ENCODE data around the gene MCHR1.
"Not testable (repeated sequence)": the region's sequence is repeated elsewhere in the genome, so short reads cannot be mapped to it uniquely, and the experiment has no call there.

The MCHR1 gene

DNA sequence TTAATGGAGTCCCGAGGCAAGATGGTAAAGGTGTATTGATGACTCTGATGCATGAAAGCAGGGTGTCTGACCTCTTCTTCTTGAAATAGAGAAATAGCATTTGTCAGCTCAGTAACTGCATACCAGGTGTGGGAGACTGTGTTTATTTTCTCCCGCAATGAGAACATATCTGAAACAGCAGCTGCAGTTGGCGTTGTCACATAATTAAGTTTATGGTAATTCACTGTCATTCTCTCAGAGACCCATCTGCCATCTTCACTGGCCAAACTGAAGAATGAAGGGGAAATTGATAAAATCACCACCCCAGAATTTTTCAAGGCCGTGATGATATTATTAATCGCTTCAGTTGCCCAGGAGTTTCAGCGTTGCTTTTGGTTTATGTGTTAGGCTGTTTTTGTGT lies 20.1 kb upstream of the MCHR1 start:
- no peak for DNase-seq

DNA sequence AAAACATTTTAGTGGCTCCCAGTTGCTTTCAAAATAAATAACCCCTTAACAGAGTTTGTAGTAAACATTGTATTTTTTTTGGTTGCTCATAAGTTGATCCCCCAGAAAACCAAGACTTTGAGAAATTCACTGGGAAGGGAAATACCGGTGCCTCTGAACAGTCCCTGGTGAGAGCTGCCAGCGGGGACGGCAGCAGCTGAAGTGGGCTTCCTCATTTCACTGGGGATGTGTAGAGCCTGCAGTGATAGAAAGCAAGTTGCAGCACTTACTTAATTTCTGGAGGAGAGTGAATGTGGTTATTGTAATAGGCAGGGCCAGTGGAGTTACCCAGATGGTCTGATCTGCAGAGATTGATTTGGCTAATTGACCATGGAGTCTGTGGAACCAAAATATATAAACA lies 18.6 kb upstream of the MCHR1 start:
- DNase-seq: no peak

DNA sequence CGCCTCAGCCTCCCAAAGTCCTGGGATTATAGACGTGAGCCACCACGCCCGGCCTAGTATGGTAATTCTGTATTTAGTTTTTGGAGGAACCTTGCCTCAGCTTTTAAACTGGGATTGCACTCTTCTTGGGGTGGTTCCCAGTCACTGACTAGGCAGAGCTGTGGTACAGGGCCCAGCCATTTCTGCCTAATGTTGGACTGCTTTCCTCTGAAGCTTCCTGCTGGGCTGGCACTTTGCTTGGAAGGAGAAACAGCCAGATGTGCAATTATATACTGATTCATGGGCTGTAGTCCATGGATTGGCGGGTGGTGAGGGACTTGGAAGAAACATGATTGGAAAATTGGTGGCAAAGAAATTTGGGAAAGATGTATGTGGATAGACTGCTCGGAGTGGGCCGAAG lies 17.6 kb upstream of the MCHR1 start:
- DNase-seq: no peak

DNA sequence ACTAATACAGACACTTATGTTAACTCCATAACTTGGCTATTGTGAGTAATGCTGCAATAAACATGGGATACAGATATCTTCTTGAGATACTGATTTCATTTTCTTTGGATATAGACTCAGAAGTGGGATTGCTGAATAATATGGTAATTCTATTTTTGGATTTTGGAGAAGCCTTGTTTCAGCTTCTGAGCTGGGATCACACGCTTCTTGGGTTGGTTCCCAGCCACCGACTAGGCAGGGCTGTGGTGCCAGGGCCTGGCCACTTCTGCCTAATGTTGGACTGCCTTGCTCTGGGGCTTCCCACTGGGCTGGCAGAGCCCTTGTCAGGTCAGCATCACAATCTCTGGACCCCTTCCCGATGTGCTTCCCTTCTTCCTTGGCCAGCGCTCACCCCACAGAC lies 14.0 kb upstream of the MCHR1 start:
- DNase-seq: no peak

DNA sequence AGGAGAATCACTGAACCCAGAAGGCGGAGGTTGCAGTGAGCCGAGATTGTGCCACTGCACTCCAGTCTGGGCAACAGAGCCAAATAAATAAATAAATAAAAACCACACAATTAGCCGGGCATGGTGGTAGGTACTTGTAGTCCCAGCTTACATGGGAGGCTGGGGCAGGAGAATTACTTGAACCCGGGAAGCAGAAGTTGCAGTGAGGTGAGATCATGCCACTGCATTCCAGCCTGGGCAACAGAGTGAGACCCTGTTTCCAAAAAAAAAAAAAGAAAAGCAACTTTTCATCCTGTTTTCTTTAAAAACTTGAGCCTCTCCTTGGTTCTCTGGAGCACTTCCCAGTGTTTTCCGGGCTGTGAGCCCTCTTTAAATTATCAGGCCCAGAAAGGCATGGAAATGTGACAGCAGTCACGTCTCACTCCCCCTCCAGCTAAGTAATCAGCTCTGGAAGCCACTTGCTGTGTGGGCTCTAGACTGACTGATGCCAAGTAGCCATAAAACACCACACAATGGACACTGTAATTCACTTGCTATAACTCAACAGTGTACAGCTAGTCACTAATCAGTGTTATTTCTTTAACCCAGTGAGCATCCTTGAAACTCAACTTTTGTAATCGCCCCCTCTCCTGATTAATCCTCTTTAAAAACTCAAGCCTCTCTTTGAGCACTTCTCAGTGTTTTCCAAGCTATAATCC lies 13.0 kb upstream of the MCHR1 start:
- DNase-seq: no peak

DNA sequence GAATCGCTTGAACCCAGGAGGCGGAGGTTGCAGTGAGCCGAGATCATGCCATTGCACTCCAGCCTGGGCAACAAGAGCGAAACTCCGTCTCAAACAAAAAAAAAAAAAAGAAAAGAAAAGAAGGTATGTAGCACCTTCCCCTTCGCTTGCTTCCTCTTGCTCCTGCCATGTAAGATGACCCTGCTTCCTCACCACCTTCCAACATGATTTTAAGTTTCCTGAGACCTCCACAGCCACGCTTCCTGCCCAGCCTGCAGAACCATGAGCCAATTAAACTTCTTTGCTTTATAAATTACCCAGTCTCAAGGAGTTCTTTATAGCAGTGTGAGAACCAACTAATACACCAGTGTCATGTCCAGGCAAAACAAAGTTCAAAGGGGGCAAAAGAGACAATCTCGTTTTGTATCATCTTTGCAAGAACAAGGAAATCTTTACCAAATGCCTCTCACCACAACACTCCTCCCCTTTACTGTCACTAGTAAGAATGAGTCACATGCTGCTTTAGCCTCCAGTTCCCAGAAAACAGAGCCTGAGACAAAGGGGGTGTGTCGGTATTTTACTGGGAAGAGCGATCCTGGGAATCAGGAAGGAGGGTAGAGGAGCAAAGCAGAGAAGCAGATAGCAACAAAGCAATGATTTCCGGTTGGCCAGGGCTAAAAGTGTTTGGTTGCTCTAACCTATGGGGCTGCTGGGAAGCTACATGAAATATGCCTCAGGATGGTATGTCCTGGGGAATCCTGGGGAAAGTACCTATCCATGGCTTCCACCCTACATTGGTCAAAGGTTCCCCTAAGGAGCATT lies 10.5 kb upstream of the MCHR1 start:
- DNase-seq: peak; percentile 9

DNA sequence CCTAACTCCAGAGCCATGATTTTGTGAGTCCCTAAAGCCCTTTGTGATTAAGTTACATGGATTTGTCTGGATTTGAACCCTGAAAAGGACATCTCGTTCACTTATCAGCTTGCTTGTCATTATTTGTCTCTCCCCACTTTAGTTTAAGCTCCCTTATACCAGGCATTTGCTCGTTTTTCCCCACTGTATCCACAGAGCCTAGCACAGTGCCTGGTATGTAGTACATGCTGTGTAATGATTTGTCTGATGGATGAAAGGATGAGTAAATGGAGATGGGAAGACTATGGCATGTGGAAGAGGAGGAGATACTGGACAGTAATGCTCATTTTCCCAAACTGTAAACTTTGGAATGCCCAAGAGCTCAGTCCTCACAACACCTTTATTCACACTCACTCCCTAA lies 9.2 kb upstream of the MCHR1 start:
- DNase-seq: no peak

DNA sequence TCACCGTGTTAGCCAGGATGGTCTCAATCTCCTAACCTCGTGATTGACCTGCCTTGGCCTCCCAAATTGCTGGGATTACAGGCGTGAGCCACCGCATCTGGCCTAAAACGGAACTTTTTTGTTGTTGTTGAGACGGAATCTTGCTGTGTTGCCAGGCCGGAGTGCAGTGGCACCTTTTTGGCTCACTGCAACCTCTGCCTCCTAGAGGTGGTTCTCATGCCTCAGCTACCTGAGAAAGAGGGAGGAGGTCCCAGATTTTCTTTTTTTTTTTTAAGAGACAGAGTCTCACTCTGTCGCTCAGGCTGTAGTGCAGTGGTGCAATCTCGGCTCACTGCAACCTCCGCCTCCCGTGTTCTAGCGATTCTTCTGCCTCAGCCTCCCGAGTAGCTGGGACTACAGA lies 7.9 kb upstream of the MCHR1 start:
- no peak for DNase-seq

DNA sequence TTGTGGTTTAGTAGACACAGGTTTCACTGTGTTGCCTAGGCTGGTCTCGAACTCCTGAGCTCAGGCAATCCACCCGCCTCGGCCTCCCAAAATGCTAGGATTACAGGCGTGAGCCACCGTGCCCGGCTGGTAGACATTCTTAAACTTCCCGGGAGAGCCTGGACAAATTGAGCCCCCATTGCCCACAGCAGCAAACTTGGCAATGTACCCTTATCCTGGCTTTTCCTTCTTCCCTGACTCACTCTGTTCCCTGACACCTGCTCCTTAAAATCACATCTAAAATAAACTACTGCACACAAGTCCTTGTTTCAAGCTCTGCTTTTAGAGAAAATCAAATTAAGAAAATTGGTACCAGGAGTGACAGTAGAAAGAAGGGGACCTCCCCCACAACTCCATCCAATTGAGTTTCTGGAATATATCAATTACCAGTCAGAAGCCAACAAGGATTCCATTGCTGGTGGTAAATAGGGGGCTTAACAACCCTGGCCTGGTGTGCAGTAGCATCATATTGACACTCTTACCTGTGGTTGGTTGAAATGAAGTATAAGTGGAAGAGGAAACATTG lies 7.4 kb upstream of the MCHR1 start:
- no peak for DNase-seq

DNA sequence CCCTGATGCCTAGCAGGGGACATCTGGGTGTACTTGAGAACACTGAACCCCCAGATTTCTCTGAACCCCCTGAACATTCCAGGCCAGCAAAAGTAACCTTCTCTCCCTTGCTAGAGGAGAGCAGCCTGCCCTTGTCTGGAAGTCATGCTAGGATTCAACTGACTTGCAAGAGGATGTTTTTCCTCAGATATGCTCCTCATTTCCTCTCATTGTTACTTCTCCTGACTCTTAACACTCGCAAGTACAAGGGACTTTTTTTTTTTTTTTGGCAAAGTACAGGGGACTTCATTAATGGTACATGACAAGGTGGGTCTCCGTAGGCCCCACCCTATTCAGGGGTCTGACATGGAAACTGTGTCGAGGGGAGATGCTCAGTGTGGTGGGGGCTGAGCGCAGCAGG lies 6.3 kb upstream of the MCHR1 start:
- DNase-seq: no peak

DNA sequence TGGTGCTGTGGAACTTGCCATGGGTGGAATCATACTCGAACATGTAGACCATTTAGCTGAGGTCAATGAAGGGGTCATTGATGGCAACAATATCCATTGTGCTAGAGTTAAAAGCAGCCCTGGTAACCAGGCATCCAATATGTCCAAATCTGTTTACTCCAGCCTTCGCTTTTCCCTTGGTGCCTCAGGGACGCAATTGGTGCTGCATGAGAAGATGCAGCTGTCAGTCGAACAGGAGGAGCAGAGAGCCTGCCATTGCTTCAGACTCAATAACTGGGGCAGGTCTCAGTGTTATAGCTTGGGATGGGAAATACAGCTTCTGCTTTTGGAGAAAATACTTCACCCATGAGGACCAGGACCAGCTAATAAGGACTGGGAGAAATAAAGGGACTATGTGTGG lies 5.0 kb upstream of the MCHR1 start:
- no peak for DNase-seq

DNA sequence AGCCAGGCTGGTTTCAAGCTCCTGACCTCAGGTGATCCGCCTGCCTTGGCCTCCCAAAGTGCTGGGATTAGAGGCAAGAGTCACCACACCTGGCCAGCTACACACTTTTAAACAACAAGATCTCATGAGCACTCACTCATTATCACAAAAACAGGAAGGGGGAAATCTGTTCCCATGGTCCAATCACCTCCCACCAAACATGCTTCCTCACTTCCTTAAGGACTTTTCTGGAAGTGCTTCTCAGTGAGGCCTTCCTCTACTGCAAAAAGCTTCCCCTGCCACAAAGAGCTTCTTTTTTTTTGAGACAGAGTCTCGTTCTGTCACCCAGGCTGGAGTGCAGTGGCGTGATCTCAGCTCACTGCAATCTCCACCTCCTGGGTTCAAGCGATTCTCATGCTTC lies 3.1 kb upstream of the MCHR1 start:
- DNase-seq: not testable (repeated sequence)

DNA sequence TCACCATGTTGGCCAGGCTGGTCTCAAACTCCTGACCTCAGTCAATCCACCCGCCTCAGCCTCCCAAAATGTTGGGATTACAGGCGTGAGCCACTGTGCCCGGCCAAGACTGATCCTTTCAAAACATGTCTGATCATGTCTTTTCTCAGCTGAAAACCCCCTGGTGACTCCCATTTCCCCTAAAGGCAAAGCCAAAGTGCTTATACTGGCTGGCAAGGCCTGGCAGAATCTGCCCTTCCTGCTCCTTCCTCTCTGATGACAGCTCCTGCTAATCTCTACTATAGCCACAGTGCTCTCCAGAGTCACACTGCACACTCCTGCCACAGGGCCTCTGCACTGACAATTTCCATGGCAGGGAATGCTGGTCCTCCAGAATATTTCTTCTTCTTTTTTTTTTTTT lies 2.6 kb upstream of the MCHR1 start:
- DNase-seq: no peak

DNA sequence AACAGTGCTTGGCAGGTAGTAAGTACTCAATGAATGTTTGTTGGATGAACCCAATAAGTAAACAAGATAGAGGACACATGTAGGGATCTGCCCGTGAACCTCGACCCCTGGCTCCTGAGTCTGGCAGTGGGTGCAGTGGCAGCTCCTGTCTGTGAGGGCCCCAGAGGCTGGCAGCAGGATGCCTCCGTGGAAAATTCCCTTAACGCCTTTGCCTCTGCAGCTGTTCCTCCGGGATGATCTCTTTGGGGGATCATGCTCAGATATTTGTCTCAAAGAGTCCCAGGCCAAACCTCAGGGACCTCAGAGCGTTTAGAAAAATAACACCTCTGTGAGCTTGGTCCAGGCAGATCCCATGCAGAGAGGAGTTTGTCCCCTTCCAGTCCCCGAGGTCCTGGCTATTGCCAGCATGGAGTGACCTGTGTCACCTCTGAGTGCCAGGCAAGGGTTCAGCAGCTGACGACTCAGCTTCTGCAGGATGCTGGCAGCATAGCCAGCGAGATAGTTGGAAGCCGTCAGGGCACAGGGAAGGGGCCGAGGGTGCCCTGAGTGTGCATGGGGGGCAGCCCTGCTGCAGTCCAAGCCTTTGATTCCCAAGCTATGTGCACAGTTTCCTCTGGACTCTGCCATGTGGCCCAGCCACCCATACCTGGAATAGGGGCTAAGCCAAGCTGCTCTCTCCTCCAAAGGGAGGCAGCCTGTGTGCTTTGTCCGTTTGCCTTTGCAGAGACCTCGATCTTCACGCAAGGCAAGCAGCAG lies 613 bp upstream of the MCHR1 start:
- DNase-seq: no peak

DNA sequence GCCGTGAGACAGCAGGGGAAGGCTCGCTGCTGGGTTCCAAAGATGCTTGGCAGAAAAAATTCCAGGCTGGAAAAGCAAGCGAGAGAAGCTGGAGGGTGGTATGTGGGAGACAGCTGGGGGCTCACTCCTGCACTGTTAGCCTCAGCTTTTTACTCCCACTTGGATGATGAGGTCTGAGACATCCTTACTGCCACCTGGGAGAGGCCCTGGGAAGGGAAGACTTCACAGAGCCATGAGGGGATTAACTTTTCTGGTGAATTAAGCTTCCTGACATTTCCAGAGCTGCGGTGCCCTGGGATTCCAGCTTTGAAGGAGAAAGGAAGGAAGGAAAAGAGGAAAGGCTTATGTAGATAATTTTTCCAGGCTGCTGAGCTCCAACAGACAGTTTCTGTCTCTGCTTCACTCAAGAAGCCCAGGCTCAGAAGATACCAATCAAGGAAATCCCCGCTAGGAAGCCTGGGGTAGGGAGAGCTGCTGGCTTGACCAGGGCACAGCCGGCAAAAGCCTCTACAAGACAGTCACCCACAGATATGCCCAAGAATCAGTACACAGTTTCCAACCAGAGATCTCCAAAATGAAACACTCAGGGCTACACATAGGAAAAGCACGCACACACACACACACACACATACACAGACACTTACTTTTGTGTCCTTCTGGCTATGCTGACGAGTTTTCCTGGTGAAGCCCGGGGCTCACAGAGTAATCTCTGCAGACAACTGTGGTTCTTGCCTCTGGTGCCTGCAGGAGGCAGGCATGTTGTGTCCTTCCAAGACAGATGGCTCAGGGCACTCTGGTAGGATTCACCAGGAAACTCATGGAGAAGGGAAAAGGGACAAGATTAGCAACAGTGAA lies 907 bp downstream of the MCHR1 start:
- DNase-seq: no peak

DNA sequence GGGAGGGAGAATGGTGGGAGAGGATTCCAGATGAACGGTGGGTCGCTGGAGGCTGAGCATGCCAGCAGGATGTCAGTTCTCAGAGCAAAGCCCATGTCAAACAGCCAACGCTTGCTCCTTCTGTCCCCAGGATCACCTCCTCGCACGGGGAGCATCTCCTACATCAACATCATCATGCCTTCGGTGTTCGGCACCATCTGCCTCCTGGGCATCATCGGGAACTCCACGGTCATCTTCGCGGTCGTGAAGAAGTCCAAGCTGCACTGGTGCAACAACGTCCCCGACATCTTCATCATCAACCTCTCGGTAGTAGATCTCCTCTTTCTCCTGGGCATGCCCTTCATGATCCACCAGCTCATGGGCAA lies 1.5 kb downstream of the MCHR1 start:
- DNase-seq: no peak

DNA sequence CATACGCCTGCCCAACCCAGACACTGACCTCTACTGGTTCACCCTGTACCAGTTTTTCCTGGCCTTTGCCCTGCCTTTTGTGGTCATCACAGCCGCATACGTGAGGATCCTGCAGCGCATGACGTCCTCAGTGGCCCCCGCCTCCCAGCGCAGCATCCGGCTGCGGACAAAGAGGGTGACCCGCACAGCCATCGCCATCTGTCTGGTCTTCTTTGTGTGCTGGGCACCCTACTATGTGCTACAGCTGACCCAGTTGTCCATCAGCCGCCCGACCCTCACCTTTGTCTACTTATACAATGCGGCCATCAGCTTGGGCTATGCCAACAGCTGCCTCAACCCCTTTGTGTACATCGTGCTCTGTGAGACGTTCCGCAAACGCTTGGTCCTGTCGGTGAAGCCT lies 2.2 kb downstream of the MCHR1 start:
- DNase-seq: no peak

DNA sequence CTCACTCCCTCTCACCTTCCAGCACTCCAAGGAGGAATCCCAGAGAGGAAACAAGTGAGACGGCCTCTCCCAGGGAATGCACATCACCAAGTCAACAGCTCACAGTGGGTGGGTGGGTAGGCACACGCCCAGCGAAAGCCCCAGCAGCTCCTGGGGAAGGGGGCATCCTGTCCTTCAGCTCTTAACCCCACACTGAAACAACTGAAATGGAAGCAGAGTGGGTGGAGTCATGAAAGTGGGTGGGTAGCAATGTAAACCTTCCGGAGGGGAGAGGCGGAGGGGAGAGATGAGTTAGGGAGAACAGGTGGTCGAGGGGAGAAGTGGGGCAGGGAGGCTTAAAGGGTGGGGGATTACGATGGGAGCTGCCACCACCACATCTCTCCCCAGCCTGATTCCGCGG lies 5.4 kb downstream of the MCHR1 start:
- DNase-seq: no peak

DNA sequence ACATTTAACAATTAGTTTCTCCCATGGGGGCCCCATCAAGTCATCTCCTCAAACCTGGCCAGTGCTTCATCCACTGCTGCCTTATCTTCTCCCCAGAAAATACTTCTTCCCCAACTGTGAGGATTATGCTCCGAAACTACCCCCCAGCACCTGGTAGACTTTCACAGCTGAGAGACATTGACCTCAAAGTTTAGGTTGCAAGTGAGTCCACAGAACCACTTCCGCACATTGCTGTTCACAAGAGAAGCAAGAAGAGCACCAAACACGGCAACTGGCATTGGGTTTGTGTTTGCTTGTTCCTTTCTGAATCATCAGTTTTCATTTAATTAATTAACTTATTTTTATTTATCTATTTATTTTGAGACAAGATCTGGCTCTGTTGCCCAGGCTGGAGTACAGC lies 6.1 kb downstream of the MCHR1 start:
- no peak for DNase-seq

DNA sequence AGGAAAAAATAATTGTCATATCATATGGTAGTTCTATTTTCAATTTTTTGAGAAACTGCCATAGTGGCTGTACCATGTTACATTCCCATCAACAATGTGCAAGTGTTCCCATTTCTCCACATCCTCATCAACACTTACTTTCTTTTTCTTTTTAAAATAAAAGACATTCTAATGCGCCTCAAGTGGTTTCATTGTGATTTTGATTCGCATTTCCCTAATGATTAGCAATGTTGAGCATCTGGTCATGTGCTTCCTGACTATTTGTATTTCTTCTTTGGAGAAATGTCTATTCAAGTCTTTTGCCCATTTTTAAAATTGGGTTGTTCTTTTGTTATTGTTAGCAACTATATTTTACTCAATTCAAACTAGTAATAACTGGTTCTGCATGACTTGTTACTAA lies 8.4 kb downstream of the MCHR1 start:
- no peak for DNase-seq

DNA sequence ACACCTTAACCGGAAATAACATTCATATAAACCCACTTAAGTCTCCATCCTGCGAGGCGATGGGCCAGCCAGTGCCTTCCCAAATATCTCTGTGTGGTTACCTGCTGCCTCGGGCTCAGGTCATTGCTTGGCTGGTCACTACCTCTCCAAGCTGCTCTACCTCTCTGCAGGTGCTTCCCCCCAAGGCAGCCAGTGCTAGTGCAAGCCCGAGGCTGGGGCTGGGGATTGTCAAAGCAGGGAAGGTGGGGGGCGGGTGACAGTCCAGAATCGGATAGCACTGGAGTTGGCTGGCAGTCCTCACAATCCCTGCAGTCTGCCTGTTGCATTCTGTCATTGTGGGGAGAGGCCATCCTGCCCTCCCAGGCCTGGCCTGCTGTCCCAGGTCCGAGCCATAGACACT lies 11.1 kb downstream of the MCHR1 start:
- DNase-seq: no peak

DNA sequence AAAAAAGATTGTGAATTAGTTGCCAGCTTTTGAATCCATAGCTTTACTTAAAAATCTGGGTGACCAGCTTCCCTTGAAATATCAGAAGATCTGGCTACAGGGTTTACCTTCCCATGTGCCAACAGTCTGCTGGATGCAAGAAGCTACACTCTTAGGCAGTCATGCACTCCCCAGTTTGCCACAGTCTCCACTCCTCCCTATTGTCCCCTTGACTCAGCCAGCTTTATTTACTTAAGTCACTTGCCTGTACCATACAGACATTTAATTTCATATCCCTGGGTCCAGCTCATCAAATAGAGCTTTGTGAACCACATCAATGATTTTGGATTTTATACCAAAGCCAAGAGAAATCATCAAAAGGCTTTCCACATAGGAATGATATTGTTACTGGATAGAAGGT lies 12.2 kb downstream of the MCHR1 start:
- no peak for DNase-seq

DNA sequence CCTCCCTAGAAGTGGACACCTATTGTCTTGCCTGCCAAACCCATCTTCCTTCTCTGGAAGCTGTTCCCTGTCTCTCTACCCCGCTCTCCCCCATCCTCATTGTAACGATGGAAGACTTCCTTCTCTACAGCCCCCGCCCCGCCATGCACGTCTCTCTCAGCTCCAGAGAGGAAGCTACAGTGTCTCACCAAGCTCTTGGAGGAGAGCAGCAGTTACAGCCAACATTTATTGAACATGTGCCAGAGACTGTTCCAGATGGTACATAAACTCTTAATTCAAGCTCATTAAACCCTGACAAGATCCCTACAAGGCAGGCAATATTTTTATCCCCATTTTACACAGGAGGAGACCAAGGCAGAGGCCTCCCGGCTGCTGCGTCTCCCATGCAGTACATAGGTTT lies 15.1 kb downstream of the MCHR1 start:
- DNase-seq: no peak
